Transverse colon (tissue), 4 donors: Measurements from ENCODE around the gene MMP23B. TPM values are rescaled to one million over a fixed set of nuclear protein-coding genes. Genes with fewer than 3 reads are reported as not detected.

Source experiments
- DNase-seq: peaks from one replicate; pipeline ENCODE4 v3.0.0-alpha.2; 2019
- H3K27ac ChIP-seq, 4 donors: fragments of 200-600 bp; sonication (generic); 2 replicates each; pipeline ENCODE4 v1.5.1; 2016 to 2018; ENCODE audit warnings: inconsistent platforms in 4 of 4
- H3K27me3 ChIP-seq: fragments of 200-600 bp; sonication (generic); 2 replicates; pipeline ENCODE4 v1.5.1; 2017; ENCODE audit warnings: inconsistent platforms
- H3K36me3 ChIP-seq, 4 donors: fragments of 200-600 bp; sonication (generic); 2 replicates each; pipeline ENCODE4 v1.5.1; 2017 to 2019; ENCODE audit warnings: inconsistent platforms in 4 of 4
- H3K4me1 ChIP-seq, 4 donors: fragments of 200-600 bp; sonication (generic); 2 replicates each; pipeline ENCODE4 v1.5.1; 2017 to 2020; ENCODE audit warnings: inconsistent platforms in 4 of 4
- H3K4me3 ChIP-seq, 4 donors: fragments of 200-600 bp; sonication (generic); 1 replicate in 1 of 4; 2 replicates in 3 of 4; pipeline versions ENCODE4 v1.5.1 to v1.6.1; 2017 to 2019; ENCODE audit warnings: inconsistent platforms in 4 of 4
- H3K9me3 ChIP-seq, 2 donors: fragments of 200-600 bp; sonication (generic); 2 replicates each; pipeline ENCODE4 v1.5.1; 2017 to 2019; ENCODE audit warnings: inconsistent platforms in 2 of 2
- CTCF ChIP-seq, 5 experiments: fragments of 200-600 bp in 3 of 5; fragments of 450-650 bp in 2 of 5; sonication (generic) in 3 of 5; IDR thresholded peaks; 1 replicate in 2 of 5; 2 replicates in 3 of 5; pipeline ENCODE4 v1.5.1; 2016 to 2017; ENCODE audit warnings: antibody characterized with exemption in 5 of 5, inconsistent platforms in 3 of 5, mild to moderate bottlenecking in 2 of 5, moderate library complexity in 1 of 5
- EP300 ChIP-seq: sonication (generic); formaldehyde crosslinking; IDR thresholded peaks from one replicate; pipeline ENCODE4 v1.6.1; 2017; ENCODE audit warnings: antibody characterized with exemption, low read depth
- POLR2A ChIP-seq: fragments of 450-650 bp; IDR thresholded peaks from one replicate; pipeline ENCODE4 v1.6.1; 2016; ENCODE audit warnings: antibody characterized with exemption, mild to moderate bottlenecking, moderate library complexity
- POLR2AphosphoS5 ChIP-seq, 3 donors: sonication (generic); formaldehyde crosslinking; IDR thresholded peaks; one replicate each; pipeline ENCODE4 v1.6.1; 2016; ENCODE audit warnings: antibody characterized with exemption in 3 of 3
- WGBS, 2 donors: methylation state at CpG; one replicate each; pipeline ENCODE4 v1.1.5; 2018; ENCODE audit warnings: low coverage in 1 of 2; 5-methylcytosine and 5-hydroxymethylcytosine counted together
- in situ Hi-C, 4 donors: fragments of 200-750 bp; cut with MboI; loops; one replicate each; pipeline versions ENCODE4 v1.15.0 to v1.15.1; 2017; ENCODE audit warnings: low sequenced_read_pairs in 3 of 4, low pct_ligation_motif_present in 1 of 4, low pct_unique_long_range_greater_than_20kb in 1 of 4
- intact Hi-C: fragments of 100-400 bp; cut with DNase I; formaldehyde crosslinking; loops from one replicate; pipeline ENCODE4 v1.15.1; 2023; ENCODE audit warnings: low total_unique reads
- total RNA-seq, 4 donors: library from RNA; depleted of rRNA; stranded (reverse); fragments of >200 nt; gene quantifications; one replicate each; pipeline ENCODE4 v1.1.0, GENCODE V29; 2016

MMP23B gene
- total RNA-seq, 4 donors from 2014 or later = 4.9 to 58.9 (median 9.9) TPM

GRCh38 chr1:1597275-1597930 is 34.6 kb upstream of the MMP23B start:
- no peak overlapping the region for H3K4me3 ChIP-seq
- H3K27ac ChIP-seq = no peak overlapping the region
- TF ChIP-seq EP300 (no peak), POLR2A (no peak), CTCF (IDR thresholded peaks at IDR 0.05) (peak; percentile 21 to 50 (median 30)), POLR2AphosphoS5 (IDR thresholded peaks at IDR 0.05) (no peak)
- H3K36me3 ChIP-seq = no peaks in the 10 kb centered on the region
- peaks cover 54% of the 10 kb centered on the region for H3K27me3 ChIP-seq
- peaks cover 5 to 15% (median 10%) of the 10 kb centered on the region in 4 donors for H3K4me1 ChIP-seq
- no peaks in the 10 kb centered on the region for H3K9me3 ChIP-seq
- no peak for DNase-seq
- intact Hi-C loops (no loop called here), in situ Hi-C loops (no loop called here)
- 41% methylated on average over 3 of the region's 16 CpGs; no CpG with 5 or more reads in 1 of the 2 donors for WGBS, 2 donors

GRCh38 chr1:1598051-1598719 is 33.8 kb upstream of the MMP23B start:
- Histone ChIP-seq H3K36me3 (no peaks in the 10 kb centered on the region), H3K27ac (no peak overlapping the region), H3K4me3 (no peak overlapping the region), H3K27me3 (peaks cover 54% of the 10 kb centered on the region), H3K9me3 (no peaks in the 10 kb centered on the region), H3K4me1 (peaks cover 5 to 15% (median 10%) of the 10 kb centered on the region in 4 donors)
- TF ChIP-seq EP300 (no peak), POLR2A (no peak), CTCF (IDR thresholded peaks at IDR 0.05) (no peak), POLR2AphosphoS5 (IDR thresholded peaks at IDR 0.05) (no peak)
- 79% methylated on average over 18 of the region's 28 CpGs; no CpG with 5 or more reads in 1 of the 2 donors for WGBS, 2 donors
- in situ Hi-C loops = no loop called here
- DNase-seq = no peak
- intact Hi-C loops = no loop called here

GRCh38 chr1:1598720-1599029 is 33.3 kb upstream of the MMP23B start:
- TF ChIP-seq POLR2AphosphoS5 (IDR thresholded peaks at IDR 0.05) (no peak), EP300 (no peak), POLR2A (no peak), CTCF (IDR thresholded peaks at IDR 0.05) (no peak)
- peaks cover 5 to 15% (median 10%) of the 10 kb centered on the region in 4 donors for H3K4me1 ChIP-seq
- H3K36me3 ChIP-seq = no peaks in the 10 kb centered on the region
- no peaks in the 10 kb centered on the region for H3K9me3 ChIP-seq
- WGBS, 2 donors = 87% methylated on average over 13 of the region's 13 CpGs; no CpG with 5 or more reads in 1 of the 2 donors
- H3K27me3 ChIP-seq = peaks cover 58% of the 10 kb centered on the region
- no peak overlapping the region for H3K4me3 ChIP-seq
- in situ Hi-C loops = no loop called here
- DNase-seq = no peak
- intact Hi-C loops = no loop called here
- H3K27ac ChIP-seq = no peak overlapping the region

- H3K4me3 ChIP-seq = peak overlapping the region in 3 of 4 donors; percentile 10 to 40 (median 35)
Observed at GRCh38 chr1:1599030-1599934, 32.7 kb upstream of the MMP23B start.

More at GRCh38 chr1:1599030-1599934, 32.7 kb upstream of the MMP23B start:
- no peak for DNase-seq
- Histone ChIP-seq H3K27me3 (peaks cover 62% of the 10 kb centered on the region), H3K4me1 (peaks cover 5 to 15% (median 10%) of the 10 kb centered on the region in 4 donors), H3K36me3 (no peaks in the 10 kb centered on the region), H3K9me3 (no peaks in the 10 kb centered on the region), H3K27ac (no peak overlapping the region)
- TF ChIP-seq POLR2A (no peak), CTCF (IDR thresholded peaks at IDR 0.05) (no peak), EP300 (no peak), POLR2AphosphoS5 (IDR thresholded peaks at IDR 0.05) (no peak)
- intact Hi-C loops (no loop called here), in situ Hi-C loops (no loop called here)
- WGBS, 2 donors = 12% methylated on average over 80 of the region's 111 CpGs; no CpG with 5 or more reads in 1 of the 2 donors
